ENCODE data around the gene TCF25. TPM values are rescaled to one million over a fixed set of nuclear protein-coding genes. Genes with fewer than 3 reads are reported as not detected.

The TCF25 gene
- total RNA-seq, 3 donors from 2014 or later = 144 to 182 (median 164) TPM

GRCh38 chr16:89900885-89901284 lies 27.5 kb downstream of the TCF25 start:
- Mint-ChIP-seq H3K27me3 (ENCODE audit: low read depth) (no peaks in the 10 kb centered on the region), H3K4me3 (no peak overlapping the region), H3K36me3 (ENCODE audit: insufficient read depth) (peaks cover 26% of the 10 kb centered on the region), H3K4me1 (ENCODE audit: low read depth) (no peaks in the 10 kb centered on the region), H3K9me3 (no peaks in the 10 kb centered on the region)
- no peak for ATAC-seq
- no peak for DNase-seq

DNA sequence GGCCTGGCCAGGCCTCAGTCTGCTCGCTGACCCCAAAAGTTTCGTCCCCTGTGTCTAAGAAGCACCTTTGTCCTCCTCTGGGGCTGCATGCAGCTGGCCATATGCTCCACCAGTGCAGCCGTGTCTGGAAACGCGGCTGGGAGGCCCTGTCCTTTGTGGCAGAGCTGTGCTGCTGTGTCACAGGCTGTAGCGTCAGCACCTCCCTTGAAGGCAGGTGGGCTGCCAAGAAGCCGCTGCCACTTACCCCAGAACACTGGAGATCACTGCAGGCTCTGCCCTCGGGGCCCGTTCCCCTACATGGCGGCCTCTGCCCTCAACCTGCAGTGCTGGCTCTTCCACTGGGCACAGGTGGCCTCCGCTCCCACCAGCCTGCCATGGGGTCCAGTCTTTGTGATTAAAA lies 29.6 kb downstream of the TCF25 start:
- no peak for DNase-seq
- no peaks in the 10 kb centered on the region for H3K4me1 Mint-ChIP-seq (ENCODE audit: low read depth)
- no peaks in the 10 kb centered on the region for H3K9me3 Mint-ChIP-seq
- peaks cover 21% of the 10 kb centered on the region for H3K36me3 Mint-ChIP-seq (ENCODE audit: insufficient read depth)
- ATAC-seq = no peak
- H3K27me3 Mint-ChIP-seq (ENCODE audit: low read depth) = no peaks in the 10 kb centered on the region
- H3K4me3 Mint-ChIP-seq = no peak overlapping the region

- H3K9me3 Mint-ChIP-seq = no peaks in the 10 kb centered on the region
- H3K27me3 Mint-ChIP-seq (ENCODE audit: low read depth) = no peaks in the 10 kb centered on the region
- ATAC-seq = no peak
- DNase-seq = no peak
- no peak overlapping the region for H3K4me3 Mint-ChIP-seq
- H3K36me3 Mint-ChIP-seq (ENCODE audit: insufficient read depth) = peaks cover 17% of the 10 kb centered on the region
- H3K4me1 Mint-ChIP-seq (ENCODE audit: low read depth) = no peaks in the 10 kb centered on the region
Observed at GRCh38 chr16:89903908-89904515, 30.6 kb downstream of the TCF25 start.

- H3K4me1 Mint-ChIP-seq (ENCODE audit: low read depth) = no peaks in the 10 kb centered on the region
- H3K36me3 Mint-ChIP-seq (ENCODE audit: insufficient read depth) = peaks cover 12% of the 10 kb centered on the region
- H3K27me3 Mint-ChIP-seq (ENCODE audit: low read depth) = no peaks in the 10 kb centered on the region
- ATAC-seq = peak in 1 of 2 donors; percentile 12
- no peaks in the 10 kb centered on the region for H3K9me3 Mint-ChIP-seq
- DNase-seq = no peak
- no peak overlapping the region for H3K4me3 Mint-ChIP-seq
Observed at GRCh38 chr16:89904606-89905510, 31.5 kb downstream of the TCF25 start.

GRCh38 chr16:89905511-89906139 lies 32.2 kb downstream of the TCF25 start:
- DNase-seq (no peak), ATAC-seq (no peak)
- Mint-ChIP-seq H3K4me1 (ENCODE audit: low read depth) (peaks cover 3% of the 10 kb centered on the region), H3K27me3 (ENCODE audit: low read depth) (no peaks in the 10 kb centered on the region), H3K9me3 (no peaks in the 10 kb centered on the region), H3K4me3 (no peak overlapping the region), H3K36me3 (ENCODE audit: insufficient read depth) (peaks cover 7% of the 10 kb centered on the region)

GRCh38 chr16:89906140-89907025 lies 33.0 kb downstream of the TCF25 start:
- H3K4me1 Mint-ChIP-seq (ENCODE audit: low read depth) = peaks cover 3% of the 10 kb centered on the region
- H3K4me3 Mint-ChIP-seq = no peak overlapping the region
- no peaks in the 10 kb centered on the region for H3K27me3 Mint-ChIP-seq (ENCODE audit: low read depth)
- H3K9me3 Mint-ChIP-seq = no peaks in the 10 kb centered on the region
- ATAC-seq = no peak
- DNase-seq = no peak
- peaks cover 10% of the 10 kb centered on the region for H3K36me3 Mint-ChIP-seq (ENCODE audit: insufficient read depth)

GRCh38 chr16:89907055-89907814 lies 33.8 kb downstream of the TCF25 start:
- H3K27me3 Mint-ChIP-seq (ENCODE audit: low read depth) = no peaks in the 10 kb centered on the region
- DNase-seq (no peak), ATAC-seq (no peak)
- H3K36me3 Mint-ChIP-seq (ENCODE audit: insufficient read depth) = peaks cover 11% of the 10 kb centered on the region
- no peaks in the 10 kb centered on the region for H3K9me3 Mint-ChIP-seq
- H3K4me1 Mint-ChIP-seq (ENCODE audit: low read depth) = peaks cover 3% of the 10 kb centered on the region
- H3K4me3 Mint-ChIP-seq = no peak overlapping the region

DNA sequence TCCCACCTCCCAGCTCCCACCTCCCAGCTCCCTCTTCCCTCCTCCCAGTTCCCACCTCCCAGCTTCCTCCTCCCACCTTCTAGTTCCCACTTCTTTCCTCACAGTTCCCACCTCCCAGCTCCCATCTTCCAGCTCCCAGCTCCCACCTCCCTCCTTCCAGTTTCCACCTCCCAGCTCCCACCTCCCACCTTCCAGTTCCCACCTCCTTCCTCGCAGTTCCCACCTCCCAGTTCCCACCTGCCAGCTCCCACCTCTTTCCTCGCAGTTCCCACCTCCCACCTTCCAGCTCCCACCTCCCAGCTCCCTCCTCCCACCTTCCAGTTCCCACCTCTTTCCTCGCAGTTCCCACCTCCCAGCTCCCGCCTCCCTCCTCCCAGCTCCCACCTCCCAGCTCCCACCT lies 34.8 kb downstream of the TCF25 start:
- DNase-seq (no peak), ATAC-seq (no peak)
- Mint-ChIP-seq H3K4me1 (ENCODE audit: low read depth) (peaks cover 3% of the 10 kb centered on the region), H3K27me3 (ENCODE audit: low read depth) (no peaks in the 10 kb centered on the region), H3K9me3 (no peaks in the 10 kb centered on the region), H3K36me3 (ENCODE audit: insufficient read depth) (peaks cover 14% of the 10 kb centered on the region), H3K4me3 (no peak overlapping the region)

DNA sequence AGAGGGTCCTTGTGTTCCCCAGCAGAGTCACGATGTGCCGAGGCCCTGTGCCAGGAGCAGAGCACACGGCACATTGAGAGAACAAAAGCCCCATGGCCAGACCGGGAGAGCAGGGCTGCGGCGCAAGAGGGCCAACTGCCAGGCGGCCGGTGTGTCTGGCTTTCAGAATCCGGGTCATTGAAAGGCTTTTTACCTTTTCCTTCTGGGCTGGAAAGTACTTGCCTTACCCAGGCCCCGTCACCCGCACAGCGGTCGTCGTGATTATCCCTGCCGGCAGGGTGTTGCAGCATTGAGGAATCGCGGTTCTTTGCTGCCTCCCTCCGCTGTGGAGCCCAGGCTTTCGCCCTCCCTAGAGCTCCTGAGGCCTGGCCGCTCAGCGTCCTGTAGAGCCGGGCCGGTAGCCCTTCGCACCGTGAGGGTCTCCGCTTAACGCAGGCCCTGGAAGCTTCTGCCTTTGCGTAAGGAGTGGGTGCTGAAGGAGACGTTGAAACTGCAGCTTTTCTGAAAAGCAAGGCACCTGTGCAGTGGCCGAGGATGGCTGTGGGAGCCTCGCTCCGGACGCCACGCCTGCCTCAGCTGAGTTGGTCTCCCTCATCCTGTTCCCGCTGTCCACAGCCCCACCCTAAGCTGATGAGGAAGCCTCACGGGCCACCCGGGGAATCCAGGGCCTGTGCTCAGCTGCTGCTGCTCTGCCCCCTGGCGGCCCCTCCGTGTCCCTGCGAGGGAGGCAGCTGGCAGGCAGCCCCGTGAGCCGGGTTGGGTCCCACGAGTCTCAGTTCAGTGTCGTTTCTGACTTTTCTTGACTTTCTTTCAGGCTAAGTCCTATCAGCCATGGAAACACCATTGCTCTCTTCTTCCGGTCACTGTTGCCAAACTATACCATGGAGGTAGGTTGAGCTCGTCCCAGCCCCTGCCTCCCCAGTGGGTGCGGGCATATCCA lies 36.7 kb downstream of the TCF25 start:
- H3K27me3 Mint-ChIP-seq (ENCODE audit: low read depth) = no peaks in the 10 kb centered on the region
- DNase-seq (peak; percentile 62), ATAC-seq (peak; percentile 86 to 89)
- H3K4me1 Mint-ChIP-seq (ENCODE audit: low read depth) = peaks cover 3% of the 10 kb centered on the region
- no peaks in the 10 kb centered on the region for H3K9me3 Mint-ChIP-seq
- no peak overlapping the region for H3K4me3 Mint-ChIP-seq
- peaks cover 16% of the 10 kb centered on the region for H3K36me3 Mint-ChIP-seq (ENCODE audit: insufficient read depth)

- ATAC-seq (no peak), DNase-seq (no peak)
- Mint-ChIP-seq H3K4me3 (no peak overlapping the region), H3K9me3 (no peaks in the 10 kb centered on the region), H3K36me3 (ENCODE audit: insufficient read depth) (peaks cover 13% of the 10 kb centered on the region), H3K27me3 (ENCODE audit: low read depth) (no peaks in the 10 kb centered on the region), H3K4me1 (ENCODE audit: low read depth) (peaks cover 3% of the 10 kb centered on the region)
Observed at GRCh38 chr16:89910717-89911354, 37.4 kb downstream of the TCF25 start.

DNA sequence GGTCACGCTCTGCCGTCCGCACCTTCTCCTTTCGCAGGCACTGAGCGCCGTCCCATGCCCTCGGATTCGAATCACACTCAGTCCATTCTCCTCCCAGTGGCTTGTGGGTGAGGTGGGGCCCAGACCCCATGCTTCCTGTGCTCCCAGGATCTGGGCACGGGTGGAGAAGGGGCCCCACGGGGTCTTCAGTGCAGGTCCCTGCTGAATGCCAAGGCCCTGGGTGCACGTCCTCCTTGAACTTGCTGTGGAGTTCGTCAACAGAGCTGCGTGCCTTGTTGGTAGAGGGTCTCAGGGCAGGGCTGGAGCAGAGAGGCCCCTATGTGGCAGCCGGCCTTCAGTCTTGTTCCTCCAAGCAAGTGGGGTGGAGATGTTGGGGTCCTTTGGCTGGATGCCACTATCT lies 38.0 kb downstream of the TCF25 start:
- Mint-ChIP-seq H3K36me3 (ENCODE audit: insufficient read depth) (peaks cover 9% of the 10 kb centered on the region), H3K9me3 (no peaks in the 10 kb centered on the region), H3K4me3 (no peak overlapping the region), H3K27me3 (ENCODE audit: low read depth) (no peaks in the 10 kb centered on the region), H3K4me1 (ENCODE audit: low read depth) (peaks cover 3% of the 10 kb centered on the region)
- ATAC-seq (no peak), DNase-seq (no peak)

- Mint-ChIP-seq H3K4me3 (no peak overlapping the region), H3K27me3 (ENCODE audit: low read depth) (no peaks in the 10 kb centered on the region), H3K4me1 (ENCODE audit: low read depth) (peaks cover 3% of the 10 kb centered on the region), H3K36me3 (ENCODE audit: insufficient read depth) (peaks cover 9% of the 10 kb centered on the region), H3K9me3 (no peaks in the 10 kb centered on the region)
- ATAC-seq = no peak
- no peak for DNase-seq
Observed at GRCh38 chr16:89912143-89912542, 38.8 kb downstream of the TCF25 start.
